HG02798 (cell line): ENCODE data around the gene HSPB3.
"Not testable (repeated sequence)": the region's sequence is repeated elsewhere in the genome, so short reads cannot be mapped to it uniquely, and the experiment has no call there.

ENCODE experiments used
- ATAC-seq: cut with Tn5 transposase; IDR thresholded peaks from one replicate; pipeline ENCODE4 v1.9.1; 2021; ENCODE audit warnings: mild to moderate bottlenecking; ENCODE audit not compliant: unreplicated experiment, poor library complexity

HSPB3 gene

DNA sequence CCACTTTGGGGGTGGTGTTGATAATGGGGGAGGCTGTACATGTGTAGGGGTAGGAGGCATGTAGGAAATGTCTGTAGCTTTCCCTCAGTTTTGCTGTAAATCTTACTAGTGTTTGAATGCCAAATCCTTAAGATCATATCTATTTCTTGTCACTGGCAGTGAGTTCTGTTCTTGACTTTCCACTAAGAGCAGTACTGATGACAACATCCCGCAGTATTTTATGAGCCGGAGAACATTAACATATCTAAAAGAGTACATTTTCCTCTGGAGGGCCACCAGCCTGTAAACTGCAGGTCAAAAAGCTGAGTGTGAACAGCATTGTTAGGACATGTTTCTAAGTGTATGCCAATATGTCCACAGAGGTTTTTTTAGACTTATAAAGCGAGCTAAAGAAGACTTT, 2.5 kb upstream of the HSPB3 start:
- no peak for ATAC-seq

GRCh38 chr5:54454602-54455001, 897 bp upstream of the HSPB3 start:
- no peak for ATAC-seq

- no peak for ATAC-seq
These were observed 1.8 kb downstream of the HSPB3 start for GRCh38 chr5:54457094-54457862.

GRCh38 chr5:54458221-54458620, 2.7 kb downstream of the HSPB3 start:
- ATAC-seq: no peak

DNA sequence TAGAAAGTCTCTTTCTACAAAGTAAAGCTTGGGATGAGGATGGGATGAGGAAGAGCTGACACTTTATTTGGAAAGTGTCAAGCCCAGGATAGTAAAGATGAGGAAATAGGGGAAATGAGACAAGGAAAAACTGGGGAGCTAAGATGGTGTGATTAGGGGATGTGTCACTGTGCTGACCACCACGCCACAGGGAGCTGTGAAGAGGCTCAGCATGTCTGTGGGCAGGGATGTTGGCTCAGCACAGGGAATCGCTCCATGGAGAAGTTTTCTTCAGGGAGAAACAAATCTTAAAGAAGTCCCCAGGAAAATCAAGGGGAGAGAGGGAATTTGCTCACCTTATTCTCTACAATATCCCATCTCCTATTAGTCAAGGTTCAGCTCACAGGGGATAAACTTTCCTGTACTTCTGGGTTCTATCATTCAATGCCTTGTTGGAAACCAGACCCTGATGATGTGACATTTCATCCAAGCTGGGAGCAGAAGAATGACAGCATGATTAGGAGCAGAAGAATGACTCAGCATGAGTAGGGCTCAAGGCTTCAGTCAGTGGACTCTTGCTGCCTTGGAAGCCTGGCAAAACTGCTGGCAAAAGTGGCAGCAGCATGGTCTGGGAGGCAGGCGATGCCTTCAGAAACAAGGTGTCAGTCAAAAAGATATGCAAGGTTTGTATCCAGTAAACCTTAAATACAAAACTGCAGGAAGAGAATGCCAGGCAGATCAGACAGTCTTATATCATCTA, 4.9 kb downstream of the HSPB3 start:
- no peak for ATAC-seq

DNA sequence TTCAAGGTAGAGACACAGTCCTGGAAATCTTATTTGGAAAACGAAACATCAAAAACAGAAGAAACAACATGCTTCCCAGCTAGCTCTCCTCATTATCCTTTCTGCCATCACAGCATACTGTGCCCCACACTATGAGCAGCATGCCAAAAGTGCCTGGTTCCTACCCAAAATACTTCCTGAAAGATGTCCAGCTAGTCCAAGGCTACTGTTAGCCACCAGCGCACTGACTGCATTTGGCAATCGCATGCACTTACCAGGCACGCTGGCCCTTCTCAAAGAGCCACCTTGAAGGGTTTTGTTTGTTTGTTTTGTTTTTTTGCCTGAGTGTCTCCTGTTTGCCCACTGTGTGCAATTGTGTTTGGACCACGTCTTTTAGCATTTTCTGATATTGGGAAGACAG, 6.8 kb downstream of the HSPB3 start:
- no peak for ATAC-seq

DNA sequence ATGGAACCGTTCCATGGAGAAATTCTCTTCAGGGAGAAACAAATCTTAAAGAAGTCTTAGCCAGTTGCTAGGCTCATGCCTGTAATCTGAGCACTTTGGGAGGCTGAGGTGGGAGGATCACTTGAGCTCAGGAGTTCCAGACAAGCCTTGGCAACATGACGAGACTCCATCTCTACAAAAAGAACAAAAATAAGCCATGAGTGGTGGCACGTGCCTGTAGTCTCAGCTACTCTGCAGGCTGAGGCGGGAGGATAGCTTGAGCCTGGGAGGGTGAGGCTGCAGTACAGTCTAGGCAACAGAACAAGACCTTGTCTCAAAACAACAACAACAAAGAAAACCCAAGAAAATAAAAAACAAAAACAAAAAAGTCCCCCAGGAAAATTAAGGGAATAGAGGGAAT, 8.2 kb downstream of the HSPB3 start:
- ATAC-seq: no peak

DNA sequence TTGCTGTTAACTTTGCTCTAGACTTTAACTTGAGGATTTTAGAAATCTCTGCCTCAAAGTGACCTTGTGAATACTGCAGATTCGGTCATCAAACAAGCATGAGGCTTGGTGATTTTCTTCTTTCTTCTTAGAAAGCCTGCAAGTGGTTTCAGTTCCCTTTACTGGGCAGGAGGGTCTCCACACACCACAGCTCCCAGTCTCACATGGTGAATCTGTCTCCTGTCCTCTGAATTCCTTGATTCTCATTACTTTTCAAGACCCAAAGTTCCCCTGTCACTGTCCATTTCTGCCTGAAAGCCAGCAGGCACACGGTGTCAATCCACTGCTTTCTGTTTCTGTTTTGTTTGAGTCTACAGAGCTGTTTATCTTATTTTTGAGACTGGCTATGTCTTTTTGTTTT, 14.1 kb downstream of the HSPB3 start:
- ATAC-seq: peak; percentile 85

GRCh38 chr5:54470128-54470527, 14.6 kb downstream of the HSPB3 start:
- ATAC-seq: peak; percentile 9

DNA sequence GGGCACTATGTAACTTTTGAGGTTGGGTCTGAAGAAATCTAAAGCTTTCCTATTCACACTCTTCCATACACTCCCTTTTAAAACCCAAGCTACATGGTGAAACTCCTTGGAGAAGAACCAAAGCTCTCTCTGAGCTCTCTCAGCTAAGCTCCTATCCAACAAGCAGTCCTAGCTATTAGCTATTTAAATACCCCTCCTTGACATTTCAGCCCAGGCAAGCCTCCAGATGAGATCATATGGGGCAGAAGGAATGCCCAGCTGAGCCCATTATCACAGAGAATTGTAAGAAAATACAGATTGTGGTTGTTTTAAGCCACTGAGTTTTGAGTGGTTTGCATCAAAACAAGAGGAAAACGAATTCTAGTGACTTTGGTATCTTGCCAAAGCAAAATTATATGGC, 15.2 kb downstream of the HSPB3 start:
- no peak for ATAC-seq

DNA sequence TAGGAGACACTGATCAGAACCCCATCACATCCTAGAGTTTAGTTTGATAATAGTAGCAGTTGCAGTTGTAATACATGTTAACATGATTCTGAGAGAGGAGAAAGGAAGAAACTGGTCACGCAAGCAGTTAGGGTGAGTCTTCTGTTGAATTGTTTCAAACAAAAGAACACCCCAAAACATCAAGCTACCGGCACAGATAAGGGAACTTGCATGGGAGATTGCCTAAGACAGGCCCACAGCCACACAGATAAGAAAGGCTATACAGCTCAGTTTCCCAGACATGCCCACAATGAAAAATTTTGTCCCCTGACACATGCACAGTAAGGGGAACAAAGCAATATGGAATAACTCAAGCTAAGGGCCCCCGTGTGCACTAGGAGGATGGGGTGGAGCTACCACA, 15.9 kb downstream of the HSPB3 start:
- no peak for ATAC-seq

GRCh38 chr5:54476682-54477081, 21.2 kb downstream of the HSPB3 start:
- ATAC-seq: no peak

- no peak for ATAC-seq
These were observed 22.5 kb downstream of the HSPB3 start for GRCh38 chr5:54477941-54478478.

DNA sequence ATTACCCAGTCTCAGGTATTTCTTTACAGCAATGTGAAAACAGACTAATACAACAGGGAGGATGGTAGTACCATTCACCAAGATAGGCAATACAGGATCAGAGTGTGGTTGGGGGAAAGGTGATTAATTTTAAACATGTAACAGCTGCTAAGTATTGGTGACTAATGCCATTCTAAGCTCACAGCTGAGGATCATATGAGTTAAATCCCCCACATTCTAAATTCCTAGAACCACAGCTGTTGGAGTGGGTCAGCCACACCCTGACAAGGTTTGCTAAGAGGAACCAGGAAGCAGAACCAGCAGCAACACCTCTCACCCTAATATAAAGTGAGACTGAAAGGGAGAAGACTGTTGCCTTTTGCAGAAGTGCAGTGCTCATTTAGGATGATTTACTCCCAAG, 24.8 kb downstream of the HSPB3 start:
- ATAC-seq: no peak

DNA sequence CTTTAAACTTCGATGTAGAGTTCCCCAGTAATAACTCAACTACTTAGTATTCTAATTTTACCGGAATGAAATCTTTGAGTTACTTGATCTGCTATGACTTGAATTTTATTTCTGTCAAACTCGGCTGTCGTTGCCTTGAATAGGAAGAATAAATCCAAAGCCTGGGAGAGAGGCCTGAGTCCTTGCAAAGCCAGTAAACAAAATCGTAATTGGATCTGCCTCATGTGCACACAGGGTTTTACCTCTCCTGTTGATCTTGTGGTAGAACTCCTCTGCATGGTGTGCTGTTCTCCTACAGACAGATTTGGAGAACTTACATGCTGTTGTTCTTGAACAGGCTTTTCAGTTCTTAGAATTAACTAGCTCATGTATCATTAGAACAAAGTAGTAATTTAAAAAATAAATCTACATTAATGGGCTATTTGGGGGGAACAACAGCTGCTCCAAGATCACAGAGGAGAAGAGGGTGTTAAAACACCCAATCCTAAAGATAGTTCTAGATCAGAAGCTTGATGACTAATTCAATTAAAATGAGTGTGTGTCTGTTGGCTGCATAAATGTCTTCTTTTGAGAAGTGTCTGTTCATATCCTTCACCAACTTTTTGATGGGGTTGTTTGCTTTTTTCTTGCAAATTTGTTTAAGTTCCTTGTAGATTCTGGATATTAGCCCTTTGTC, 28.9 kb downstream of the HSPB3 start:
- no peak for ATAC-seq

- not testable (repeated sequence) for ATAC-seq
These were observed 30.2 kb downstream of the HSPB3 start for GRCh38 chr5:54485659-54486058.

GRCh38 chr5:54489648-54489979, 34.1 kb downstream of the HSPB3 start:
- not testable (repeated sequence) for ATAC-seq

- ATAC-seq: no peak
These were observed 35.8 kb downstream of the HSPB3 start for GRCh38 chr5:54491326-54491725.

- ATAC-seq: no peak
These were observed 36.7 kb downstream of the HSPB3 start for GRCh38 chr5:54492178-54492577.

DNA sequence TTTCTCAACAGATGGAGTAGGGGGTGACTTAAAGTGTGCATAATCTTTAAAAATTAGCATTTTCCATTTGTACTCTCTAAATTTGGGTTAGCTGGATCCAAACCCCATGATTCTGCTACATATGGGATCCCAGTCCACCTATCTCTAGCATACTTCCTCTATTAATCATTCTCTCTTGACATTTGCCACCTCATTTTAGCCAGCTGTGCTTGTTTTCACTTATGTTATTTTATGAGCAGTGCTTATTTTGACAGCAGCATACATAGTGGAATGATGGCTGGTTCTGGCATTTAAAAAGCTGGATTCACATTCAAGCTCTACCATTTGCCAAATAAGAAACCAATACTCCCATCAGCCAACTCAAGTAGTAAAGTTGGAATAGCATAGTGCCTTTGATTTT, 39.5 kb downstream of the HSPB3 start:
- ATAC-seq: no peak
